GM18867 (cell line): Measurements from ENCODE around the gene COL27A1.

Source experiments
- ATAC-seq: cut with Tn5 transposase; IDR thresholded peaks from one replicate; pipeline ENCODE4 v1.9.1; 2021; ENCODE audit warnings: mild to moderate bottlenecking, moderate library complexity; ENCODE audit not compliant: unreplicated experiment

COL27A1 gene

GRCh38 chr9:114281473-114282103, 126.3 kb downstream of the COL27A1 start:
- ATAC-seq, result no peak

GRCh38 chr9:114282104-114282485, 126.8 kb downstream of the COL27A1 start:
- no peak for ATAC-seq

DNA sequence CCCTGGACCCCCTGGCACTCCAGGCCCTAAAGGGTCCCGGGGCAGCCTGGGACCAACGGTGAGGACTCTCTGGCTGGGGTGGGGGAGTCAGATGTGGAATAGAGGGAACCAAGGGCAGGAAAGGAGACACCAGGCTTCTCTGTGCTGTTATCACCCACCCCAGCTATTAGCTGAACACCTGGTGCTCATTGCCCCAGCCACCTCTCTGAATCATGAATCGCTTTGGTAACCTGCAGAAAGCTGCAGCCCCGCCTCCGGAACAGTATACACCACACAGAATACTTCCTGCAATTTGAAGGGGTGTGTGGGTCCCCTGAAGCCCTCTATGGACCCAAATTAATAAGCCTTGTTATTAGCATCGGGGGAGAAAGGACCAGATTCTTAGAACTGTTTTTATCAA, 127.2 kb downstream of the COL27A1 start:
- peak; percentile 14 for ATAC-seq

DNA sequence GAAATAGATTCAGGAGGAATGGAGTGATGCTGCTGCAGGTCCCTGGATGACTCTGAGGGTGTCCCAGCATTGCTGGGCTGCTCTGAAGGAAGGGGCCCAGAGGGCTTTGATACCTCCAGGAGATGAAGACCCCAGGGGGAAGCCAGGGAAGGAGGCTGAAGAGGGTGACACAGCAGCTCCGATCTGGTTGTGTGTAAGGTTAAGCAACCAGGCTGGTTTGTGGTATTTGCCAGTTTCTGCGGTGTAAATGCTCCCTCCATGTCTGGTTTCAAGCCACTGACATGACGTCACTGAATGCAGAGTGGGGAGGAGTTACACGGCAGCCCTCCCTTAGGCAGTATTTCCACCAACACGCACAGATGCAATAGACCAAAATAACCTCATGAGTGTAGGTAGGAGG, 127.6 kb downstream of the COL27A1 start:
- ATAC-seq, result peak; percentile 78

- ATAC-seq, result no peak
These were observed 128.3 kb downstream of the COL27A1 start for GRCh38 chr9:114283551-114284111.

GRCh38 chr9:114284316-114285060, 129.2 kb downstream of the COL27A1 start:
- ATAC-seq, result no peak

GRCh38 chr9:114285166-114285867, 130.0 kb downstream of the COL27A1 start:
- no peak for ATAC-seq

GRCh38 chr9:114286146-114286679, 130.9 kb downstream of the COL27A1 start:
- ATAC-seq, result no peak

GRCh38 chr9:114287001-114287762, 131.8 kb downstream of the COL27A1 start:
- ATAC-seq, result no peak

DNA sequence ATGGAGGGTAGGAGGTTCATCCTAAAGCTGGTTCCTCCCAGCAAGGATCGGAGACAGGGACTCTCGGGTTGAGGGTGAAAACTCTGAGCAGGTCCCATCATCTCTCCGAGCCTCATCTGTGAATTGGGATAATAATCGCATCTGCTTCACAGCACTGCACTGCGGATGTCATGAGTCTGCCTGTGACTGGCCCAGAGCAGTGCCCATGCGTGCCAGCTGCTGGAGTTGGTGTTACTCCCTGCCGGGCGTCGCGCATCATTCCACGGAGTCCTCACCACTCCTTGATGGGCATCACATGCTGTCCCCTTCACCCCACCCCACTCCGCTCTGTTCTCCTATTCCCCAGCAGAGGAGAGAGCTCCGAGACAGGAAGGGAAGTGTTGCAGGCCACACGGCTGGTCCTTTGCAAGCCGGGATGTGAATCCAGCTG, 132.4 kb downstream of the COL27A1 start:
- ATAC-seq, result no peak

DNA sequence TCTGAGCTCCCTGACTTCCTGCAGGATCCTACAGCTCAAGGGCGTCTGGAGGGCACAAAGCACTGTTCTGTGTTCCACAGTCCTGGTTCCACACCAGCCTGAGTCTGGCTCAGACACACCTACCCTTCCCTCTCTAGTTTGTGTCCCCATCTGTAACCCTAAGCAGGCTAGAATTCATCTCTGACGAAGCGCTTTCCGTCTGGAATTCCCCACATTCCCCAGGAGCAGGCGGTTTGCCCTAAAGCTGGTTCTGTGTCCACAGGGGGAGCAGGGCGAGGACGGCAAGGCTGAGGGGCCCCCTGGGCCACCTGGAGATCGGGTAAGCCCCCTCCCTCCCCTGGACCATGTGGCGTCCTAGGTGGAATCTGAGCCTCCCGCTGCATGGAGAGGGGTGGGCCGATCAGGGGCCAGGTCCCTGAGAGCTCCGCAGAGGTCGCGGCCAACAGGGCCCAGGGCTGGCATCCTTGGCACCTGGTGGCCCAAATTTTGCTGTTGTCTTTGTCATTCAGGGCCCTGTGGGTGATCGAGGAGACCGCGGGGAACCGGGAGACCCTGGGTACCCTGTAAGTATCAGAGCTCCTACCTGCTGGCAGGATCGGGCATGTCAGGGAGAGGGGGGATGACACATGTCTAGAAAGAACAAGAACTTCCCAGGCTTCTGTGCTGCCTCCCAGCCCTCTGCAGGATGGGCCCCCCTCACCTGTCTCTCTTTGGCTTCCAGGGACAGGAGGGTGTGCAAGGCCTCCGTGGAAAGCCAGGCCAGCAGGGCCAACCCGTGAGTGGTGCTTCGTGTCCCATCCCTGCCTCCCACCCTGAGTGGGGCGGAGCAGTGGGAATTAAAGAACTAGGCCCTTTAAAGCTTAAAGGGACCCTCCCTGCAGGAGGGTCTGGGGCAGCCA, 133.1 kb downstream of the COL27A1 start:
- ATAC-seq, result no peak

DNA sequence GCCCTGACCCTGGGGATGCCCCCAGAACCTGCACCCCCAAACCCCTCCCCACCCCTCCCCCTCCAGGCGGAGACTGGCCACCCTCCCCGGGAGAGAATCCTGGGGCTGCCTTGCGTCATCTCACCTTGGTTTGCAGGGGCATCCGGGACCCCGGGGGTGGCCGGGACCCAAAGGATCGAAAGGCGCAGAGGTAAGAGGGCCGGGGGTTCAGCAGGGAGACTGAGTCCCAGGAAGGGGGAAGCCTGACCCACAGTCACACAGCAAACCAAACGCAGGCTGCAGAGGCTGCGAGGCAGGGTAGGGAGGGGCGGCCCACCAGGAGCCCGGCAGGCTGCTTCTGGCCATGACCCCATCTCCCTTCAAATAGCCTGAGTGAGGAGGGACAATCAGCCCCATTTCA, 133.8 kb downstream of the COL27A1 start:
- no peak for ATAC-seq

DNA sequence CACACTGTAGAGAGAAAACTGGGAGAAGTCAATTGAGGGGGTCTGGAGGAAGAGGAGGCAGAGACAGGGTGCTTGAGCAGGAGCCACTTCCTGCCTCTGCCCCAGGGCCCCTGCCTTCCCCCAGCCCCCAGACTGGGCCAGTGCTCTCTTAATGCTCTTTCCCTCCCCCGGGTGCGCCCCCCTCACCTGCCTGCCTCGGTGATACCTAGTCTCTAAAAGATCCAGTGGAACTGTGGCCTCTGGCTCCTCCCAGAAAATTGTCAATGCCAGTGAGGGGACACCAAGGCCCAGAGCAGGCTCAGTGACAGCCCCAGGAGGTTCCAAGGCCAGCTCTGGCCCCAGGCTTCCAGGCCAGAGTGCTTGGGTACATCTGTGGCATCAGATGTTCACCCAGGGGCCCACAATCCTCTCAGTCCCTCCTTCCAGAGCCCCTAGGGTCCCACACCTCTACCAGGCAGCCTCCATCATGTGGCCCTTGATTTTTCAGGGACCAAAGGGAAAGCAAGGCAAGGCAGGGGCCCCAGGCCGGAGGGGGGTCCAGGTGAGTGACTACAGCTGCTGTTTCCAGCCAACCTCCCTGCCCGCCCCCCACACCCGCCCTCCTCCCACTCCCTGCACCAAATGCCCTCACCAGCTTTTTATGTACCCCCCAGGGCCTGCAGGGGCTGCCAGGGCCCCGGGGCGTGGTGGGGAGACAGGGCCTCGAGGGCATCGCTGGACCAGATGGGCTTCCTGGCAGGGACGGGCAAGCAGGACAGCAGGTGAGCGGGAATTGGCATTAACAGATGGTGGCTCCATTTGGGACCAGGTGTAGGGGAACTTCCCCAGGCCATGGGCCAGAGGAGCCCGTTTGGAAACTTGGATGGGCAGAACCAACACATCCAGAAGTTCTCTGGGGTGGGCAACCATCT, 134.5 kb downstream of the COL27A1 start:
- no peak for ATAC-seq

DNA sequence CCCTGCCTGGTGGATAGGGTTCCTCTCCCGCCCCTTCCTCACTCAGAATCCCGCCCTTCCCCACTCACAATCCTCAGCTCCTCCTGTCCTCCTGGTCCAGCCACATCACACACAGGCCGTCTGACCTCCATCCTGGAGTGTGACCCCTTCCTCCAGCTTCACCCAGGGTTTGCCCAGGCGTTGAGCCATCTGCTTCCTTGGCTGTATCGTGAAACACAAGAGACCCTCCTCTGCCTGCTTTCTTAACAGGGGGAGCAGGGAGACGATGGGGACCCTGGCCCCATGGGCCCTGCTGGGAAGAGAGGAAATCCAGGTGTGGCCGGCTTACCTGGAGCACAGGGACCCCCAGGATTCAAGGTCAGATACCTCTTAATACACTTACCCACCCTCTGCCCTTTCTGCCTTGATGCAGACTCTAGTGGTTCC, 135.2 kb downstream of the COL27A1 start:
- no peak for ATAC-seq

- no peak for ATAC-seq
These were observed 135.7 kb downstream of the COL27A1 start for GRCh38 chr9:114291064-114291474.

GRCh38 chr9:114291886-114292590, 136.7 kb downstream of the COL27A1 start:
- ATAC-seq, result no peak

DNA sequence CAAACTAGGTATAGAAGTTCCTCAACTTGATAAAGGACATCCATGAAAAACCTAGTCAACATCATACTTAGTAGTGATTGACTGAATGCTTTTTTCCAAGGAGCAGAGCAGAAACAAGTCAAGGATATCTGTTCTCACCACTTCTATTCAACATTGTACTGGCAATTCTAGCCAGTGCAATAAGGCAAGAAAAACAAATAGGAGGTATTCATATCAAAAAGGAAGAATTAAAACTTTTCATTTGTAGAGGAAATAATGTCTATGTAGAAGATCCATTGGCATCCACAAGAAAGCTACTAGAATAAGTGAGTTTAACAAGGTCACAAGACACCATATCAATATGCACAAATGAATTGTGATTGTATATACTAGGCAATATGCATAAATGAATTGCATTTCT, 139.3 kb downstream of the COL27A1 start:
- ATAC-seq, result no peak

DNA sequence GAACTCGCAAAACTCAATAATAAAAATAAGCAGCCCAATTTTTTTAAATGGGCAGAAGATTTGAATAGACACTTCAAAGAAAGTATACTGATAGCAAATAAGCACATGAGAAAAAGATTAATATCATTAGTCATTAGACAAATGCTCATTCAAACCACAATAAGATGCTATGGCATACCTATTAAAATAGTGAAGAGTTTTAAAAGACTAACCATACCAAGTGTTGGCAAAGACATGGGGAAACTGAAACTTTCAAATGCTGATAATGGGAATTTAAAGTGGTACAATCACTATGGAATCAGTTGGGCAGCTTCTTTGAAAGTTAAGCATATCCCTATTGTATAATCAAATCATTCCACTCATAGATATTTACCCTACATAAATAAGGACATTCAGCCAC, 141.0 kb downstream of the COL27A1 start:
- ATAC-seq, result no peak
